IMR-90 (cell line): ENCODE results near the gene SLC6A6.

Source experiments
- CHD1 ChIP-seq: IDR thresholded peaks from 2 replicates; pipeline ENCODE4 v1.6.1; 2012; ENCODE audit warnings: low read depth, low read length, improper control_type of control experiment
- MAFK ChIP-seq: IDR thresholded peaks from 2 replicates; pipeline ENCODE4 v1.6.1; 2012; ENCODE audit warnings: low read depth, low read length, improper control_type of control experiment
- POLR2A ChIP-seq: IDR thresholded peaks from 2 replicates; pipeline ENCODE4 v1.6.1; 2012; ENCODE audit warnings: mild to moderate bottlenecking, low read depth, low read length
- RAD21 ChIP-seq: IDR thresholded peaks from 2 replicates; pipeline ENCODE4 v1.6.1; 2012; ENCODE audit warnings: low read length, improper control_type of control experiment
- RCOR1 ChIP-seq: IDR thresholded peaks from 2 replicates; pipeline ENCODE4 v1.6.1; 2012; ENCODE audit warnings: mild to moderate bottlenecking, low read length, improper control_type of control experiment; ENCODE audit not compliant: insufficient replicate concordance
- RFX5 ChIP-seq: IDR thresholded peaks from 2 replicates; pipeline ENCODE4 v1.8.0; 2012; ENCODE audit warnings: low read depth, mild to moderate bottlenecking, low read length, moderate library complexity
- SMC3 ChIP-seq: fragments of 150-350 bp; IDR thresholded peaks from 2 replicates; pipeline ENCODE4 v1.6.1; 2016; ENCODE audit warnings: low read depth, mild to moderate bottlenecking, antibody characterized with exemption, low read length, moderate library complexity
- TF ChIP-seq, protein P1 (sequence below): conservative IDR thresholded peaks from 2 replicates; pipeline ENCODE4 v1.5.1; 2012; ENCODE audit warnings: mild to moderate bottlenecking, low read depth, low read length, improper control_type of control experiment

DNA sequence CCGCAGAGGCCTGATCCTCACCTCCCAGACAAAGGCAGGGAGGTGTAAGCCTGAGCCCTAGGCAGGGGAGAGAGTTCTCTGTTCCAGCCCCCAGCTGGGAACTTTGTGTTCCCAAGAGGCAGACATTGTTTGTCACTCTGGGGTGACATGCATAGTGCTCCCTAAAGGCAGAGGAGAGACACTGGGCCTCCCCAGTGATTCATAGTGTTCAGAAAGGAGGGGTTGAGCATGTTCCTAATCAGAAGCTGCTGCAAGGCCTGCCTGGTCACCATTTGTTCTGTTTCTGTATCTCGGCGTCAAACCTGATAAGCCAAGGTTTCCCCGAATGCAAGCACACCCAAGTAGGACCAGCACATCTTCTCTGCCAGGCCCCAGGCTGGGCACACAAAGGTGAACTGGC lies 24.0 kb upstream of the SLC6A6 start:
- TF ChIP-seq, protein P1, sequence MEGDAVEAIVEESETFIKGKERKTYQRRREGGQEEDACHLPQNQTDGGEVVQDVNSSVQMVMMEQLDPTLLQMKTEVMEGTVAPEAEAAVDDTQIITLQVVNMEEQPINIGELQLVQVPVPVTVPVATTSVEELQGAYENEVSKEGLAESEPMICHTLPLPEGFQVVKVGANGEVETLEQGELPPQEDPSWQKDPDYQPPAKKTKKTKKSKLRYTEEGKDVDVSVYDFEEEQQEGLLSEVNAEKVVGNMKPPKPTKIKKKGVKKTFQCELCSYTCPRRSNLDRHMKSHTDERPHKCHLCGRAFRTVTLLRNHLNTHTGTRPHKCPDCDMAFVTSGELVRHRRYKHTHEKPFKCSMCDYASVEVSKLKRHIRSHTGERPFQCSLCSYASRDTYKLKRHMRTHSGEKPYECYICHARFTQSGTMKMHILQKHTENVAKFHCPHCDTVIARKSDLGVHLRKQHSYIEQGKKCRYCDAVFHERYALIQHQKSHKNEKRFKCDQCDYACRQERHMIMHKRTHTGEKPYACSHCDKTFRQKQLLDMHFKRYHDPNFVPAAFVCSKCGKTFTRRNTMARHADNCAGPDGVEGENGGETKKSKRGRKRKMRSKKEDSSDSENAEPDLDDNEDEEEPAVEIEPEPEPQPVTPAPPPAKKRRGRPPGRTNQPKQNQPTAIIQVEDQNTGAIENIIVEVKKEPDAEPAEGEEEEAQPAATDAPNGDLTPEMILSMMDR = no peak
- TF ChIP-seq CHD1 (no peak), RFX5 (no peak), POLR2A (no peak), SMC3 (no peak), MAFK (no peak), RAD21 (no peak), RCOR1 (no peak)
